Measurements from ENCODE around the gene KLF7. TPM values are rescaled to one million over a fixed set of nuclear protein-coding genes. Genes with fewer than 3 reads are reported as not detected.

Gene KLF7
- total RNA-seq, result 44.7 and 72.3 TPM in 2 replicates

DNA sequence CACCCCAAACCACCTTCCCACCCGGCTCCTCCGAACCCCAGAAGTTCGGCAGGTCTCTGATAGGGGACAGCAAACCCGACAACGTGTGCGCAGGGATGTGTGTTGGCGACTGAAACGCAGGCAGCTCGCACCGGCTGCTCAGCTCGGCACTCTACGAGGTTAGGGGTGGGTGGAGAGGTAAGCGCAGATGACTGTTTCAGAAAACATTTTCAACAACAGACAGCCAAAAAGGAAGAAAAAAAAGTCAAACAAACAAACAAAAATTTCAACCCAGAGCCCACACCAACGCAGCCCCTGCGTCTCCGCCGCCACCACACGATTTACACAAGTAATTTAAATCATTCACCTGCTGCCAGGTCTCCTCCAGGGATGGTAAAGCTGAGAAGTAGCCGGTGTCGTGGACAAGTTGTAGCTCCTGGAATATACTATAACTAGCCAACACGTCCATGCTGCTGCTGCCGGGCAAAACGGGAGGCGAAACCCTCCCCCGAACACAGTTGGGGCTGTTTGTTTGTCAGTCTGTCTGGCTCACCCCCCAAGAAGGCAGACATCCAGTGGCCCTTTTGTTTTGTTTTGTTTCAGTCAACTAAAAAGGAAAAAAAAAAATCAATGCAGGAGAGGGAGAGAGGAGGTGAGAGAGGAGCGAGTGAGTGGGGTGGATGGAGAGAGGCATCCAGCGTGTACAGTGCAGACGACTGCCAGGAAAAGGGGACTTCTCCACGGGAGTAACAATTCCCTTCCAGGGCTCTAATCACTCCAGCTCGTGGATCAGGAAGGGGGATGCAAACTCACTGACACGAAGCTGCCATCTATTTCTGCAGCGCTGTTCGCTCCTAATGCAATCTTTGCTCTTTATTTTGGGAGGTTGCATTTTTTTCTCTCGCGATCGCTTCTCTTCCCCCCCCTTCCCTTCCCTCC lies at the start of gene KLF7:
Gene KLF7 (minus strand): TSS at position 828 of the 918 bp plus-strand sequence. CDS start 380 bp downstream, at position 448.

Other genes starting within 250 kb of the KLF7 start
- gene CPO, start 226.4 kb downstream of the KLF7 start, total RNA-seq, result not detected in 2 replicates

Measured in hair follicular keratinocyte (primary cell).